Ectodermal cell (in vitro differentiated cells): ENCODE results near the gene MAFF. TPM values are rescaled to one million over a fixed set of nuclear protein-coding genes. Genes with fewer than 3 reads are reported as not detected.
"Not testable (repeated sequence)": the region's sequence is repeated elsewhere in the genome, so short reads cannot be mapped to it uniquely, and the experiment has no call there.

Source experiments
- H3K27ac ChIP-seq: 2 replicates; pipeline ENCODE4 v1.7.0; 2013; ENCODE audit warnings: mild to moderate bottlenecking, low read depth, low read length; ENCODE audit not compliant: insufficient read depth, poor library complexity, severe bottlenecking
- H3K27me3 ChIP-seq: 2 replicates; pipeline ENCODE4 v1.7.0; 2013; ENCODE audit warnings: mild to moderate bottlenecking, low read length; ENCODE audit not compliant: insufficient read depth, control insufficient read depth, poor library complexity, severe bottlenecking
- H3K36me3 ChIP-seq: one replicate; pipeline ENCODE4 v1.7.0; 2013; ENCODE audit warnings: low read length; ENCODE audit not compliant: control insufficient read depth, insufficient read depth
- H3K4me1 ChIP-seq: one replicate; pipeline ENCODE4 v1.7.0; 2013; ENCODE audit warnings: low read length; ENCODE audit not compliant: control insufficient read depth, insufficient read depth
- H3K4me3 ChIP-seq: 2 replicates; pipeline ENCODE4 v1.7.0; 2013; ENCODE audit warnings: low read depth, low read length, control low read depth; ENCODE audit not compliant: insufficient read depth
- H3K9me3 ChIP-seq: 2 replicates; pipeline ENCODE4 v1.7.0; 2013; ENCODE audit warnings: mild to moderate bottlenecking, low read length, moderate library complexity; ENCODE audit not compliant: control insufficient read depth
- WGBS, 2 experiments: methylation state at CpG; one replicate each; pipeline ENCODE4 v1.1.7; 2013; ENCODE audit warnings: missing lambda C conversion rate in 2 of 2; 5-methylcytosine and 5-hydroxymethylcytosine counted together
- polyA plus RNA-seq, 4 experiments: library from polyadenylated mRNA; stranded (reverse); fragments of 50-300 nt; gene quantifications; one replicate each; pipeline ENCODE4 v1.2.3, GENCODE V29; 2013

MAFF gene
- 1.4 TPM for polyA plus RNA-seq (2013, experiment 1 of 4)
- polyA plus RNA-seq (2013, experiment 2 of 4) = 1.2 TPM
- 1.9 TPM for polyA plus RNA-seq (2013, experiment 3 of 4)
- polyA plus RNA-seq (2013, experiment 4 of 4) = 0.97 TPM

- Histone ChIP-seq H3K36me3 (no peaks in the 10 kb centered on the region), H3K9me3 (no peaks in the 10 kb centered on the region), H3K4me1 (peaks cover 8% of the 10 kb centered on the region), H3K4me3 (peak within 1 kb of the TSS; percentile 55), H3K27ac (peak within 1 kb of the TSS; percentile 72), H3K27me3 (peaks cover 50% of the 10 kb centered on the region)
- WGBS, 2 experiments = 0% methylated on average over 85 of the region's 85 CpGs
Observed at GRCh38 chr22:38201711-38202436, at the start of gene MAFF. TSS of gene MAFF (plus strand) at chr22:38201994. CDS start at chr22:38213854, 11,860 bp downstream.

DNA sequence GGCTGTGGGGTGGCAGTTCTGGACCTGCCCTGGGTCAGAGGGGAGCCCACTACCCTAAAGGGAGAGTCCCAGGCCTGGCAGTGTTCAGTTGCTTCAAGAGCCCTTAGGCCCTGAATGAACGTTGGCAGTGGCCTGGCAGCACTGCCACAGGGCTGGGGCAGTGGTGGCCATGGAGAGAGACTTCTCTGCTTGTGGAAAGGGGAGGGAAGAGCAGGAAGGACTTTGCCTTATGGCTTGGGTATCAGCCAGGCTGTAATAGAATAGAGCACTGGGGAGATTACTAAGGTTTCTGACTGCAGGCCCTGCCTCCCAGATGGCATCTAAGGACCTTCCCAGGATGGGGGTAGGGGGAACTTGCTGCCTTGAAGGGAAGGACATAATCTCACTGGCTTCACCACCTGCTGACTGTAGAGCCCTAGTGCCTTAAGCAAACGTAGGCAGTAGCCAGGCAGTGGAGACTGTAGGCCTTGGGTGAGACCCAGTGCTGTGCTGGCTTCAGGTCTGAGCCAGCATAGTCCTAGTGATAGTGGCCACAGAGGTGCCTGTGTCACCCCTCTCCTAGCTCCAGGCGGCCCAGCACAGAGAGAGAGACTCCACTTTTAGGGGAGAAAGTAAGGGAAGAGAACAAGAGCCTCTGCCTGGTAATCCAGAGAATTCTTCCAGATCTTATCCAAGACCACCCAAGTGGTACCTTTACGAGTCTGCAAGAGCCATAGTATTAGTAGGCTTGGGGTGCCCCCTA, 47.8 kb upstream of the MAFF start:
- Histone ChIP-seq H3K36me3 (no peaks in the 10 kb centered on the region), H3K4me1 (peaks cover 17% of the 10 kb centered on the region), H3K9me3 (no peaks in the 10 kb centered on the region), H3K27me3 (no peaks in the 10 kb centered on the region), H3K4me3 (no peak overlapping the region), H3K27ac (no peak overlapping the region)
- WGBS, 2 experiments = 58 to 59% methylated on average over 4 of the region's 4 CpGs

DNA sequence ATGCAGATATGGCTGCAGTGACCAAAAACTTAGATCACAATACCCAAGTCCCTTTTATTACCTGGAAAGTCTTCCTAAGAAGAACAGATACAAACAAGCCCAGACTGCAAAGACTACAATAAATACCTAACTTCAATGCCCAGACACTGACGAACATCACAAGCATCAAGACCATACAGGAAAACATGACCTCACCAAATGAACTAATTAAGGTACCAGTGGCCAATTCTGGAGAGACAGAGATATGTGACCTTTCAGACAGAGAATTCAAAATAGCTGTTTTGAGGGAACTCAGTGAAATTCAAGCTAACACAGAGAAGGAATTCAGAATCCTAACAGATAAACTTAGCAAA, 47.3 kb upstream of the MAFF start:
- not testable (repeated sequence) for H3K27me3 ChIP-seq, H3K27ac ChIP-seq, H3K9me3 ChIP-seq, H3K4me3 ChIP-seq, H3K36me3 ChIP-seq
- WGBS, 2 experiments = 88 to 94% methylated on average over 1 of the region's 1 CpG
- peaks cover 17% of the 10 kb centered on the region for H3K4me1 ChIP-seq

GRCh38 chr22:38155703-38156102, 46.1 kb upstream of the MAFF start:
- Histone ChIP-seq H3K27ac (no peak overlapping the region), H3K9me3 (no peaks in the 10 kb centered on the region), H3K4me3 (no peak overlapping the region), H3K36me3 (no peaks in the 10 kb centered on the region), H3K27me3 (no peaks in the 10 kb centered on the region), H3K4me1 (peaks cover 9% of the 10 kb centered on the region)
- WGBS, 2 experiments = 91 to 100% methylated on average over 1 of the region's 1 CpG

GRCh38 chr22:38162881-38163843, 38.6 kb upstream of the MAFF start:
- Histone ChIP-seq H3K9me3 (no peaks in the 10 kb centered on the region), H3K36me3 (no peaks in the 10 kb centered on the region), H3K27ac (no peak overlapping the region), H3K4me1 (peaks cover 3% of the 10 kb centered on the region), H3K27me3 (no peaks in the 10 kb centered on the region), H3K4me3 (no peak overlapping the region)
- 93 to 94% methylated on average over 14 of the region's 14 CpGs for WGBS, 2 experiments

- H3K4me1 ChIP-seq = peaks cover 3% of the 10 kb centered on the region
- no peaks in the 10 kb centered on the region for H3K9me3 ChIP-seq
- no peaks in the 10 kb centered on the region for H3K36me3 ChIP-seq
- H3K4me3 ChIP-seq = no peak overlapping the region
- WGBS, 2 experiments = 90 to 93% methylated on average over 13 of the region's 13 CpGs
- H3K27ac ChIP-seq = no peak overlapping the region
- no peaks in the 10 kb centered on the region for H3K27me3 ChIP-seq
Observed at GRCh38 chr22:38163844-38164550, 37.8 kb upstream of the MAFF start.

GRCh38 chr22:38164551-38164918, 37.3 kb upstream of the MAFF start:
- WGBS, 2 experiments = 90 to 92% methylated on average over 7 of the region's 7 CpGs
- Histone ChIP-seq H3K36me3 (no peaks in the 10 kb centered on the region), H3K9me3 (no peaks in the 10 kb centered on the region), H3K4me3 (no peak overlapping the region), H3K4me1 (peaks cover 3% of the 10 kb centered on the region), H3K27ac (no peak overlapping the region), H3K27me3 (no peaks in the 10 kb centered on the region)

- peak overlapping the region; percentile 8 for H3K27ac ChIP-seq
- H3K9me3 ChIP-seq = no peaks in the 10 kb centered on the region
- WGBS, 2 experiments = 94 to 95% methylated on average over 13 of the region's 13 CpGs
- no peaks in the 10 kb centered on the region for H3K27me3 ChIP-seq
- H3K36me3 ChIP-seq = no peaks in the 10 kb centered on the region
- H3K4me1 ChIP-seq = peaks cover 3% of the 10 kb centered on the region
- H3K4me3 ChIP-seq = no peak overlapping the region
Observed at GRCh38 chr22:38165922-38166593, 35.7 kb upstream of the MAFF start.

DNA sequence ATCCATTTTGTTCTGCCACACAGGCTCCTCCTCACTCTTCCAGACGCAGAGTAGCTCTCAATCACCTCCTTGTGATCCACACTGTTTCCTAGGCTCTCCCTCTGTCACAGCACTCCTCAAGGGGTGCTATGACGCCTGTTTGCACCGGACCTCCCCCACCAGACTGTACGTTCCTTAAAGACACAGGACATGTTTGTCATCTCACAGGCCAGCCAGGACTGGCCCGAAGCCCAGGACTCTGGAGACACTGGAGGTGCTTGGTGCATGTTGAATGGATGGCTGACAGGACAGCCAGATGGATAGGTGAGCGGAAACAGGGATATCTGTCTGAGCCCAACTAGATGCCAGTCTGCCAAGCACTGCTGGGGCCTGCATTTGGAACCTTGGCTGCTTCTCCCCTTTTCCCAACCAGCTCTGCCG, 33.8 kb upstream of the MAFF start:
- peaks cover 3% of the 10 kb centered on the region for H3K4me1 ChIP-seq
- no peak overlapping the region for H3K27ac ChIP-seq
- no peaks in the 10 kb centered on the region for H3K9me3 ChIP-seq
- no peak overlapping the region for H3K4me3 ChIP-seq
- H3K36me3 ChIP-seq = no peaks in the 10 kb centered on the region
- WGBS, 2 experiments = 90 to 91% methylated on average over 7 of the region's 7 CpGs
- H3K27me3 ChIP-seq = no peaks in the 10 kb centered on the region
